Measurements from ENCODE around the gene ASF1B. TPM values are rescaled to one million over a fixed set of nuclear protein-coding genes. Genes with fewer than 3 reads are reported as not detected.
A peak's percentile ranks its signal among the peaks of the same experiment; 100 is the strongest.

ASF1B gene
- total RNA-seq, 1 experiment from 2014 or later, result 38.4 TPM

DNA sequence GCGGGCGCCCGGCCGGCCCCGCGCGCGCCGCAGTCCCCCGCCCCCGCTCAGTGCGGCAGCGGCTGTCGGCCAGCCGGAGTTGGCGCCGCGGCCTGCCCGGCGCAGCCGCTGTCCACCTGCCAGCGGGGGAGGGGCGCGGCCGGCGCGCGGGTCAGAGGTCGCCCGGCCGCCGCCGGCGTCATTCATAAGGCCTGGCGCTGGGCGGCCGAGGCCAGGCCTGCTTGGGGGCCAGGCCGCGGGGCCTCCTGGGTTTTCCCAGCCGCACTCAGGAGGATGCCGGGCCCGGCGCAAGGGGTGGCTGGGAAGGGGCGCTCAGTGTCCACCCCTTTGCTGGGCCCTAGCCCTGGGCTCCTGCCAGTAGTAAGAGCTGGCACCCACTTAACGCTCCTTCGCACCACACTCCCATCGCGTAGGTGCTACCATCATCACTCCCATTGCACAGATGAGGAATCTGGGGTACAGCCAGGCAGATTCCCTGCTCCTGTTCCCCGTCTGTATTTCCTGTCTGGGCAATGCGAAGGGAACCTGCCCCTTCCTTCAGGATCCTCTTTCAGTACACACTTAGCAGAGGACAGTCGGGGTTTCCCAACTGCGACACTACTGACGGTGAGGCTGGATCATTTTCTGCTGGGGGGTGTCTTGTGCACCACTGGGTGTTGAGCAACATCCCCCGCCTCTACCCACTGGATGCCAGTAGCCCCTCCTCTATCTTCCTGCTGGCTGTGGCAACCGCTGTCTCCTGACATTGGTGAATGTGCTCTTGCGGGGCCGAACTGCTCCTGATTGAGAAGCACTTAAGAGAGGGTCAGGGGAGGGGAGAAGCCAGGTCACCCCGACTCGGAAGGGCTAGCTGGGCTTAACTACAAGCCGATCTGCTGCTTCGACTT, 18.0 kb downstream of the ASF1B start (continued):
- TF ChIP-seq, protein P1, sequence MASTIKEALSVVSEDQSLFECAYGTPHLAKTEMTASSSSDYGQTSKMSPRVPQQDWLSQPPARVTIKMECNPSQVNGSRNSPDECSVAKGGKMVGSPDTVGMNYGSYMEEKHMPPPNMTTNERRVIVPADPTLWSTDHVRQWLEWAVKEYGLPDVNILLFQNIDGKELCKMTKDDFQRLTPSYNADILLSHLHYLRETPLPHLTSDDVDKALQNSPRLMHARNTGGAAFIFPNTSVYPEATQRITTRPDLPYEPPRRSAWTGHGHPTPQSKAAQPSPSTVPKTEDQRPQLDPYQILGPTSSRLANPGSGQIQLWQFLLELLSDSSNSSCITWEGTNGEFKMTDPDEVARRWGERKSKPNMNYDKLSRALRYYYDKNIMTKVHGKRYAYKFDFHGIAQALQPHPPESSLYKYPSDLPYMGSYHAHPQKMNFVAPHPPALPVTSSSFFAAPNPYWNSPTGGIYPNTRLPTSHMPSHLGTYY (CRISPR knock-in tag; IDR thresholded peaks at IDR 0.05), result no peak; the same call in 1 of the 2 replicates

DNA sequence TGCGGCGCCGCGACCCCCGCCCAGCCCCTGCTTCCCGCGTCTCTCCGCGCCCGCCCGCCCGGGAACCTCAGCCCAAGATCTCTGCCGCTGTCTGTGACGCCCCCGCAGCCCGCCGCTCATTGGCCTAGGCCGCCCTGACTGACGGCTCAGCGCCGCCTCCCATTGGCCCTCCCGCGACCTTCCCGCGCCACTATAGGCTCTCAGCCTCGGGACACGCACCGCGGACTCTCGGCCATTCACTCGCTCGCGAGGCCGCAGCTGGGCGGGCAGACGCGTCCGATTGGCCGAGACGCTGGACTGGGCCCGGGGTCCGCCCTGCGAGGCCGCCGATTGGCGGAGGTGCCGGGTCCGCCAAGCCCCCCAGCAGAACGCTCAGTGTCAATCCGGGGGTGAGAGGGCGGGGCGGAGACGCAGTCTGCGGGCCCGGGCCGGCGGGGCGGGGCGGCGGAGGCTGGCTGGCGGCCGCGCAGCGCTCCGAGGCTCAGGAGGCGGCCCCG, 18.7 kb downstream of the ASF1B start, which contains the start of gene PRKACA:
PRKACA (minus strand) TSS at position 95 of the 497 bp plus-strand sequence. CDS start 215 bp downstream, outside the sequence.
- POLR2A ChIA-PET, result interaction anchor here (0.6 to 1.2 kb wide), 3 partner anchors 18 to 158 kb away, joined by 3 to 5 read pairs (median 5); partner anchors contain the start of gene ASF1B
- CTCF ChIA-PET, result interaction anchor here (0.6 to 3.4 kb wide), 4 partner anchors 19 to 288 kb away, joined by 3 to 18 read pairs (median 6); partner anchors contain the start of gene ASF1B
- H3K36me3 Mint-ChIP-seq, result 0 out of 2 replicates have a peak, but pooled peaks cover 3% of the 10 kb centered on the region
- peak within 1 kb of the TSS; percentile 98 for H3K27ac Mint-ChIP-seq
- H3K27me3 Mint-ChIP-seq (ENCODE audit: low read depth), result 0 out of 2 replicates have a peak, but pooled peaks cover 7% of the 10 kb centered on the region
- peak within 1 kb of the TSS; percentile 90 for H3K4me3 Mint-ChIP-seq
- peaks cover 32% of the 10 kb centered on the region for H3K4me1 Mint-ChIP-seq
- peak; percentile 84 for TF ChIP-seq SP1 (CRISPR knock-in tag; conservative IDR thresholded peaks at IDR 0.05)
- peak; percentile 100 for TF ChIP-seq NFYB (CRISPR knock-in tag; conservative IDR thresholded peaks at IDR 0.05; ENCODE audit: low read depth)
- TF ChIP-seq, protein P2, sequence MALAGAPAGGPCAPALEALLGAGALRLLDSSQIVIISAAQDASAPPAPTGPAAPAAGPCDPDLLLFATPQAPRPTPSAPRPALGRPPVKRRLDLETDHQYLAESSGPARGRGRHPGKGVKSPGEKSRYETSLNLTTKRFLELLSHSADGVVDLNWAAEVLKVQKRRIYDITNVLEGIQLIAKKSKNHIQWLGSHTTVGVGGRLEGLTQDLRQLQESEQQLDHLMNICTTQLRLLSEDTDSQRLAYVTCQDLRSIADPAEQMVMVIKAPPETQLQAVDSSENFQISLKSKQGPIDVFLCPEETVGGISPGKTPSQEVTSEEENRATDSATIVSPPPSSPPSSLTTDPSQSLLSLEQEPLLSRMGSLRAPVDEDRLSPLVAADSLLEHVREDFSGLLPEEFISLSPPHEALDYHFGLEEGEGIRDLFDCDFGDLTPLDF (CRISPR knock-in tag; IDR thresholded peaks at IDR 0.05), result no peak
- TF ChIP-seq, protein P3, sequence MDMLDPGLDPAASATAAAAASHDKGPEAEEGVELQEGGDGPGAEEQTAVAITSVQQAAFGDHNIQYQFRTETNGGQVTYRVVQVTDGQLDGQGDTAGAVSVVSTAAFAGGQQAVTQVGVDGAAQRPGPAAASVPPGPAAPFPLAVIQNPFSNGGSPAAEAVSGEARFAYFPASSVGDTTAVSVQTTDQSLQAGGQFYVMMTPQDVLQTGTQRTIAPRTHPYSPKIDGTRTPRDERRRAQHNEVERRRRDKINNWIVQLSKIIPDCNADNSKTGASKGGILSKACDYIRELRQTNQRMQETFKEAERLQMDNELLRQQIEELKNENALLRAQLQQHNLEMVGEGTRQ (CRISPR knock-in tag; IDR thresholded peaks at IDR 0.05), result peak; percentile 34; the same call in 1 of the 2 replicates
- TF ChIP-seq CREM (CRISPR knock-in tag; IDR thresholded peaks at IDR 0.05), result peak; percentile 46; the same call in 1 of the 2 replicates
- ATAC-seq, result peak; percentile 94
- H3K9me3 Mint-ChIP-seq, result no peaks in the 10 kb centered on the region
- DNase-seq (ENCODE audit: low spot score), result peak; percentile 99

DNA sequence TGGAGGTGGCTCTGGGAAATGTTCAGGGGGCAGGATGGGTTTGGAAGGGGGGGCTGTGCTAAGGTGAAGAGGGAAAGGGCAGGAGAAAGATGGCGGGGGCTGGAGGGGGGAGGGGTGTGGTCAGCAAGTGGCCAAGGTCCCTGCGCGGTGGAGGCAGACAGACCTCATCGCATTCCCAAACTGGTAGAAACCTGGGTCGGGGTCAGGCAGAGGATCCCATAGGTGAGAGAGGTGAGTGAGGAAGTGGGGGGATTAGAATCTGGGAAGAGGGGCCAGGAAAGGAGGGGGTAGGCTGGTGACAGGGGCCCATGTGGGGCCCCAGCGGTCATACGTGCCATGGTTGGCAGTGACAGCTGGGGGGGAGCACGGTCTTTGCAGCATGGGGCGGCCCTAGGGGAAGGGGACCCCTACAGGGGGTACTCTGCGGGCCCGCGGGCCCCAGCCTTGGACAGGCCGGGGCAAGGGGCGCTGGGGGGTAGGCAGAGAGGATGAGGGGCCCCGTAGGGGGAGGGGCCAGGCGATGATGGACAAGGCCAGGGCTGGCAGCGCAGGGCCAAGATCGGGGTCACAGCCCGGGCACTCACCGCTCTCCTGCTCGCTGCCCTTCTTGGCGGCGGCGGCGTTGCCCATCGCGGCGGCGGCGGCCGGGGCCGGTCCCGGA, 19.3 kb downstream of the ASF1B start:
- Mint-ChIP-seq H3K36me3 (no peaks in the 10 kb centered on the region), H3K27me3 (ENCODE audit: low read depth) (0 out of 2 replicates have a peak, but pooled peaks cover 7% of the 10 kb centered on the region), H3K4me3 (peak overlapping the region; percentile 86), H3K4me1 (peaks cover 37% of the 10 kb centered on the region), H3K9me3 (no peaks in the 10 kb centered on the region), H3K27ac (no peak overlapping the region)
- POLR2A ChIA-PET, result interaction anchor here (1.2 kb wide), 1 partner anchor 19 kb away, joined by 5 read pairs; no protein-coding TSS in a partner anchor
- TF ChIP-seq RELA (CRISPR knock-in tag; IDR thresholded peaks at IDR 0.05; ENCODE audit: borderline replicate concordance), result no peak
- no peak for TF ChIP-seq TP53 (CRISPR knock-in tag; IDR thresholded peaks at IDR 0.05)
- peak; percentile 32 for DNase-seq (ENCODE audit: low spot score)
- 0 out of 2 replicates have a peak, but pooled peaks have one; percentile 0 for ATAC-seq
- CTCF ChIA-PET, result interaction anchor here (1.0 to 3.7 kb wide), 5 partner anchors 20 to 289 kb away, joined by 3 to 19 read pairs (median 6); partner anchors contain the start of gene ASF1B

DNA sequence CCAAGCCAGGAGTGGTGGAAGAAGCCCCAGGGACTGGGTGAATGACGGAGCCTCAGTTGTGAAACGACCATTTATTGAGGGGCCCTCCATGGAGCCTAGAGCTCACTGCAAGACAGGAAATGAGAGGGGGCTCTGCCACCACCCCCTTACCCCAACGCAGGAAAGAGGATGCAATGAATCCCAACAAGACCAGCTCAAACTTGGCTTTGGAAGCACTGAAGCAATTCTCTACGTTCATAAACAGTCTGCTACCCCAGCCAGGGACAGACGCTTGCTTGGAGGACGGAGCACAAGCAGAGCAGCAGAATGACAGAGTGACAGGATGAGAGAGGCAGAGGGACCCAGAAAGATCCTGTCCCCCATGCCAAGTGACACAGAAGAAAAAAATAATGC, 19.9 kb downstream of the ASF1B start:
- ChIA-PET CTCF (interaction anchor here (1.1 to 3.7 kb wide), 5 partner anchors 20 to 254 kb away, joined by 3 to 19 read pairs (median 4); partner anchors contain the start of genes ASF1B and C19orf67), POLR2A (no interaction called here)
- H3K27ac Mint-ChIP-seq, result no peak overlapping the region
- H3K27me3 Mint-ChIP-seq (ENCODE audit: low read depth), result 0 out of 2 replicates have a peak, but pooled peaks cover 7% of the 10 kb centered on the region
- no peaks in the 10 kb centered on the region for H3K36me3 Mint-ChIP-seq
- H3K4me3 Mint-ChIP-seq, result peak overlapping the region; percentile 86
- peaks cover 41% of the 10 kb centered on the region for H3K4me1 Mint-ChIP-seq
- H3K9me3 Mint-ChIP-seq, result no peaks in the 10 kb centered on the region
- ATAC-seq (no peak), DNase-seq (ENCODE audit: low spot score) (no peak)
- no peak for TF ChIP-seq CBFB (CRISPR knock-in tag; IDR thresholded peaks at IDR 0.05; ENCODE audit: low read depth)
- no peak for TF ChIP-seq MYBL2 (CRISPR knock-in tag; IDR thresholded peaks at IDR 0.05)
- no peak for TF ChIP-seq CREM (CRISPR knock-in tag; IDR thresholded peaks at IDR 0.05)
- no peak for TF ChIP-seq NR1H2 (CRISPR knock-in tag; IDR thresholded peaks at IDR 0.05)
- TF ChIP-seq ZNF121 (CRISPR knock-in tag; IDR thresholded peaks at IDR 0.05), result no peak
- no peak for TF ChIP-seq ZNF219 (CRISPR knock-in tag; IDR thresholded peaks at IDR 0.05; ENCODE audit: borderline replicate concordance)
- TF ChIP-seq, protein P4, sequence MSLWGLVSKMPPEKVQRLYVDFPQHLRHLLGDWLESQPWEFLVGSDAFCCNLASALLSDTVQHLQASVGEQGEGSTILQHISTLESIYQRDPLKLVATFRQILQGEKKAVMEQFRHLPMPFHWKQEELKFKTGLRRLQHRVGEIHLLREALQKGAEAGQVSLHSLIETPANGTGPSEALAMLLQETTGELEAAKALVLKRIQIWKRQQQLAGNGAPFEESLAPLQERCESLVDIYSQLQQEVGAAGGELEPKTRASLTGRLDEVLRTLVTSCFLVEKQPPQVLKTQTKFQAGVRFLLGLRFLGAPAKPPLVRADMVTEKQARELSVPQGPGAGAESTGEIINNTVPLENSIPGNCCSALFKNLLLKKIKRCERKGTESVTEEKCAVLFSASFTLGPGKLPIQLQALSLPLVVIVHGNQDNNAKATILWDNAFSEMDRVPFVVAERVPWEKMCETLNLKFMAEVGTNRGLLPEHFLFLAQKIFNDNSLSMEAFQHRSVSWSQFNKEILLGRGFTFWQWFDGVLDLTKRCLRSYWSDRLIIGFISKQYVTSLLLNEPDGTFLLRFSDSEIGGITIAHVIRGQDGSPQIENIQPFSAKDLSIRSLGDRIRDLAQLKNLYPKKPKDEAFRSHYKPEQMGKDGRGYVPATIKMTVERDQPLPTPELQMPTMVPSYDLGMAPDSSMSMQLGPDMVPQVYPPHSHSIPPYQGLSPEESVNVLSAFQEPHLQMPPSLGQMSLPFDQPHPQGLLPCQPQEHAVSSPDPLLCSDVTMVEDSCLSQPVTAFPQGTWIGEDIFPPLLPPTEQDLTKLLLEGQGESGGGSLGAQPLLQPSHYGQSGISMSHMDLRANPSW (CRISPR knock-in tag; conservative IDR thresholded peaks at IDR 0.05; ENCODE audit: low read depth), result no peak
- no peak for TF ChIP-seq RORB (CRISPR knock-in tag; IDR thresholded peaks at IDR 0.05)
- TF ChIP-seq, protein P5, sequence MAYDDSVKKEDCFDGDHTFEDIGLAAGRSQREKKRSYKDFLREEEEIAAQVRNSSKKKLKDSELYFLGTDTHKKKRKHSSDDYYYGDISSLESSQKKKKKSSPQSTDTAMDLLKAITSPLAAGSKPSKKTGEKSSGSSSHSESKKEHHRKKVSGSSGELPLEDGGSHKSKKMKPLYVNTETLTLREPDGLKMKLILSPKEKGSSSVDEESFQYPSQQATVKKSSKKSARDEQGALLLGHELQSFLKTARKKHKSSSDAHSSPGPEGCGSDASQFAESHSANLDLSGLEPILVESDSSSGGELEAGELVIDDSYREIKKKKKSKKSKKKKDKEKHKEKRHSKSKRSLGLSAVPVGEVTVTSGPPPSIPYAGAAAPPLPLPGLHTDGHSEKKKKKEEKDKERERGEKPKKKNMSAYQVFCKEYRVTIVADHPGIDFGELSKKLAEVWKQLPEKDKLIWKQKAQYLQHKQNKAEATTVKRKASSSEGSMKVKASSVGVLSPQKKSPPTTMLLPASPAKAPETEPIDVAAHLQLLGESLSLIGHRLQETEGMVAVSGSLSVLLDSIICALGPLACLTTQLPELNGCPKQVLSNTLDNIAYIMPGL (CRISPR knock-in tag; IDR thresholded peaks at IDR 0.05), result no peak

All from WTC11 (cell line).